Liver (tissue), 9 donors: Measurements from ENCODE around the gene CPAMD8. TPM values are rescaled to one million over a fixed set of nuclear protein-coding genes. Genes with fewer than 3 reads are reported as not detected.

Experiments
- DNase-seq: peaks from one replicate; pipeline ENCODE4 v3.0.0-alpha.2; 2017; ENCODE audit warnings: low spot score
- H3K27ac ChIP-seq, 2 donors: one replicate each; pipeline ENCODE4 v1.7.0; 2013; ENCODE audit warnings: inconsistent platforms in 2 of 2, low read length in 2 of 2, control low read depth in 1 of 2, low read depth in 1 of 2, mild to moderate bottlenecking in 1 of 2
- H3K27me3 ChIP-seq, 4 donors: one replicate each; pipeline versions ENCODE4 v1.6.1 to v1.7.0; 2013; ENCODE audit warnings: low read length in 3 of 4, inconsistent platforms in 1 of 4, mild to moderate bottlenecking in 1 of 4, moderate library complexity in 1 of 4; ENCODE audit not compliant: control insufficient read depth in 4 of 4, insufficient read depth in 4 of 4
- H3K36me3 ChIP-seq, 4 donors: one replicate each; pipeline versions ENCODE4 v1.6.1 to v1.7.0; 2013; ENCODE audit warnings: low read length in 3 of 4, mild to moderate bottlenecking in 3 of 4, low read depth in 1 of 4, moderate library complexity in 1 of 4; ENCODE audit not compliant: control insufficient read depth in 4 of 4, insufficient read depth in 3 of 4
- H3K4me1 ChIP-seq, 4 donors: one replicate each; pipeline versions ENCODE4 v1.6.1 to v1.7.0; 2013; ENCODE audit warnings: low read length in 3 of 4, mild to moderate bottlenecking in 3 of 4, moderate library complexity in 1 of 4; ENCODE audit not compliant: control insufficient read depth in 4 of 4, insufficient read depth in 4 of 4
- H3K4me3 ChIP-seq, 3 donors: one replicate each; pipeline versions ENCODE4 v1.6.1 to v1.7.0; 2013; ENCODE audit warnings: low read length in 3 of 3, control low read depth in 1 of 3, low read depth in 1 of 3, mild to moderate bottlenecking in 1 of 3
- H3K9ac ChIP-seq, 2 donors: one replicate each; pipeline ENCODE4 v1.7.0; 2013; ENCODE audit warnings: low read length in 2 of 2, mild to moderate bottlenecking in 2 of 2, moderate library complexity in 2 of 2, control low read depth in 1 of 2, low read depth in 1 of 2
- H3K9me3 ChIP-seq, 4 donors: one replicate each; pipeline versions ENCODE4 v1.6.1 to v1.7.0; 2013; ENCODE audit warnings: low read length in 3 of 4; ENCODE audit not compliant: control insufficient read depth in 4 of 4
- EGR1 ChIP-seq, 2 donors: IDR thresholded peaks; 2 replicates each; pipeline ENCODE4 v1.6.1; 2016 to 2018; ENCODE audit warnings: antibody characterized with exemption in 2 of 2, low read depth in 2 of 2
- FOXA2 ChIP-seq: IDR thresholded peaks from 2 replicates; pipeline ENCODE4 v1.6.1; 2016; ENCODE audit warnings: antibody characterized with exemption
- GABPA ChIP-seq, 2 donors: IDR thresholded peaks in 1 of 2; conservative IDR thresholded peaks in 1 of 2; 2 replicates each; pipeline ENCODE4 v1.6.1; 2016; ENCODE audit warnings: antibody characterized with exemption in 2 of 2, mild to moderate bottlenecking in 1 of 2, moderate library complexity in 1 of 2
- HNF4A ChIP-seq, 2 donors: conservative IDR thresholded peaks; 2 replicates each; pipeline ENCODE4 v1.6.1; 2016; ENCODE audit warnings: antibody characterized with exemption in 2 of 2, mild to moderate bottlenecking in 2 of 2
- HNF4G ChIP-seq: IDR thresholded peaks from 2 replicates; pipeline ENCODE4 v1.6.1; 2016; ENCODE audit warnings: antibody characterized with exemption
- JUND ChIP-seq, 2 donors: IDR thresholded peaks; 2 replicates each; pipeline ENCODE4 v1.6.1; 2016; ENCODE audit warnings: antibody characterized with exemption in 2 of 2
- NR2F2 ChIP-seq: IDR thresholded peaks from 2 replicates; pipeline ENCODE4 v1.6.1; 2016; ENCODE audit warnings: antibody characterized with exemption
- RAD21 ChIP-seq, 2 donors: IDR thresholded peaks; 2 replicates each; pipeline ENCODE4 v1.6.1; 2016; ENCODE audit warnings: antibody characterized with exemption in 2 of 2, mild to moderate bottlenecking in 2 of 2
- RXRA ChIP-seq, 2 donors: IDR thresholded peaks; 2 replicates each; pipeline ENCODE4 v1.6.1; 2017 to 2018; ENCODE audit warnings: antibody characterized with exemption in 2 of 2, mild to moderate bottlenecking in 1 of 2
- SP1 ChIP-seq: IDR thresholded peaks from 2 replicates; pipeline ENCODE4 v1.6.1; 2018; ENCODE audit warnings: antibody characterized with exemption, mild to moderate bottlenecking
- TAF1 ChIP-seq: conservative IDR thresholded peaks from 2 replicates; pipeline ENCODE4 v1.6.1; 2016; ENCODE audit warnings: antibody characterized with exemption, mild to moderate bottlenecking
- YY1 ChIP-seq: IDR thresholded peaks from 2 replicates; pipeline ENCODE4 v1.6.1; 2016; ENCODE audit warnings: antibody characterized with exemption, mild to moderate bottlenecking
- WGBS: extraction: QIAGEN DNeasy Blood & Tissue Kit; methylation state at CpG from one replicate; pipeline ENCODE4 v1.1.7; 2013; 5-methylcytosine and 5-hydroxymethylcytosine counted together
- polyA plus RNA-seq, 2 donors: library from polyadenylated mRNA; stranded (reverse) in 1 of 2; unstranded in 1 of 2; fragments of 200-250 nt in 1 of 2; fragments of >200 nt in 1 of 2; fragmentation: Nextera tagmentation in 1 of 2; extraction: Ambion mirVana in 1 of 2; gene quantifications; one replicate each; pipeline versions ENCODE4 v1.2.1 to v1.2.3, GENCODE V29; 2013 to 2015
- total RNA-seq, 2 donors: library from RNA; depleted of rRNA; stranded (reverse); fragments of >200 nt; gene quantifications; one replicate each; pipeline ENCODE4 v1.2.3, GENCODE V29; 2014
- TF ChIP-seq, protein P1 (sequence below): IDR thresholded peaks from 2 replicates; pipeline ENCODE4 v1.6.1; 2016; ENCODE audit warnings: antibody characterized with exemption
- TF ChIP-seq, protein P2 (sequence below): IDR thresholded peaks from 2 replicates; pipeline ENCODE4 v1.6.1; 2016; ENCODE audit warnings: antibody characterized with exemption
- TF ChIP-seq, protein P3 (sequence below): IDR thresholded peaks from 2 replicates; pipeline ENCODE4 v1.6.1; 2016; ENCODE audit warnings: antibody characterized with exemption
- TF ChIP-seq, protein P4 (sequence below): fragments of 150-350 bp; IDR thresholded peaks from 2 replicates; pipeline ENCODE4 v1.5.1; 2017; ENCODE audit warnings: improper control_type of control experiment, low read depth, low read length; ENCODE audit not compliant: missing input control
- TF ChIP-seq, protein P5 (sequence below): IDR thresholded peaks from 2 replicates; pipeline ENCODE4 v1.6.1; 2016; ENCODE audit warnings: antibody characterized with exemption, mild to moderate bottlenecking
- donor health status: healthy.
- donor health status: healthy.
- donor health status: healthy.
- donor health status: healthy.
- donor health status: healthy.

Gene CPAMD8
- total and polyA plus RNA-seq, 4 donors = 0.92 to 1.4 (median 1.1) TPM

DNA sequence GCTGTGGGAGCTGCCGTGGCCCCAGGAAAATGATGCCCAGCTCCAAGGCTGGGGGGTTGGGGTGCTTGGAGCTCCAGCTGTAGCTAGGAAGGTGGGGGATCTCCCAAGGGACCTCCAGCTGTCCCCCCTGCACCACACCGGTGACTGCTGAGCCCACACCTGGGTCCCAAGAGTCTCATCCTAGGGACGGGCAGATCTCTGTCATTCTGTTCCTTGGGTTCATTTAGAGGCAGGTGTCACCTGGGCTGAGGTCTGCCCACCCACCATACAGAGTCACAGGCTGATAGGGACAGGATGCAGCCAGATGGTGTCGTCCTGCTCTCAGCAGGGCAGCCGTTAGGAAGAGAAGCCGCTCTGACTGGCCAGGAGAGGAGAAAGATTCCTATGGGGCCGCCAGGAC lies 132.5 kb downstream of the CPAMD8 start (continued):
- no peak for TF ChIP-seq JUND (IDR thresholded peaks at IDR 0.05)
- TF ChIP-seq NR2F2 = no peak
- no peak for TF ChIP-seq RXRA (IDR thresholded peaks at IDR 0.05)

DNA sequence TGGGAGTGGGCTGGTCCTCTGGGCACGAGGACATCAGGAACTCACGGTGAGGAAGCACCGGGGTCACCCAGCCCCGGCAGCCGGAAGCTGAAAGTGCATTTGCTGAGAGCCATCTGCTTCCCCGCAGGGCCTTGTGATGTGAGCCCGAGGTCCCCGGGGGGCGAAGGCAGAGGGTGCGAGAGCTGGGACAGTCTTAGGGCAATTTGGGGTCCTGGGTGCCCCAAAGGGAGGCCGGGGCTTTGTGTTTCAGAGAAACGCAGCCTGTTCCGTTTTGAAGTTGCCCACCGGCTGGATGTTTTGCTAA lies 133.0 kb downstream of the CPAMD8 start:
- no peak overlapping the region for H3K9ac ChIP-seq
- no peak for TF ChIP-seq YY1
- peak; percentile 67 for TF ChIP-seq NR2F2
- TF ChIP-seq, protein P1, sequence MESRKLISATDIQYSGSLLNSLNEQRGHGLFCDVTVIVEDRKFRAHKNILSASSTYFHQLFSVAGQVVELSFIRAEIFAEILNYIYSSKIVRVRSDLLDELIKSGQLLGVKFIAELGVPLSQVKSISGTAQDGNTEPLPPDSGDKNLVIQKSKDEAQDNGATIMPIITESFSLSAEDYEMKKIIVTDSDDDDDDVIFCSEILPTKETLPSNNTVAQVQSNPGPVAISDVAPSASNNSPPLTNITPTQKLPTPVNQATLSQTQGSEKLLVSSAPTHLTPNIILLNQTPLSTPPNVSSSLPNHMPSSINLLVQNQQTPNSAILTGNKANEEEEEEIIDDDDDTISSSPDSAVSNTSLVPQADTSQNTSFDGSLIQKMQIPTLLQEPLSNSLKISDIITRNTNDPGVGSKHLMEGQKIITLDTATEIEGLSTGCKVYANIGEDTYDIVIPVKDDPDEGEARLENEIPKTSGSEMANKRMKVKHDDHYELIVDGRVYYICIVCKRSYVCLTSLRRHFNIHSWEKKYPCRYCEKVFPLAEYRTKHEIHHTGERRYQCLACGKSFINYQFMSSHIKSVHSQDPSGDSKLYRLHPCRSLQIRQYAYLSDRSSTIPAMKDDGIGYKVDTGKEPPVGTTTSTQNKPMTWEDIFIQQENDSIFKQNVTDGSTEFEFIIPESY = no peak
- no peak for TF ChIP-seq HNF4G
- no peak overlapping the region for H3K27ac ChIP-seq
- peaks cover 0 to 6% (median 4%) of the 10 kb centered on the region in 4 donors for H3K4me1 ChIP-seq
- H3K27me3 ChIP-seq = peaks cover 0 to 3% (median under 1%) of the 10 kb centered on the region in 4 donors
- H3K36me3 ChIP-seq = no peaks in the 10 kb centered on the region
- DNase-seq = no peak
- 48% methylated on average over 14 of the region's 14 CpGs for WGBS
- no peak overlapping the region for H3K4me3 ChIP-seq
- no peaks in the 10 kb centered on the region for H3K9me3 ChIP-seq

DNA sequence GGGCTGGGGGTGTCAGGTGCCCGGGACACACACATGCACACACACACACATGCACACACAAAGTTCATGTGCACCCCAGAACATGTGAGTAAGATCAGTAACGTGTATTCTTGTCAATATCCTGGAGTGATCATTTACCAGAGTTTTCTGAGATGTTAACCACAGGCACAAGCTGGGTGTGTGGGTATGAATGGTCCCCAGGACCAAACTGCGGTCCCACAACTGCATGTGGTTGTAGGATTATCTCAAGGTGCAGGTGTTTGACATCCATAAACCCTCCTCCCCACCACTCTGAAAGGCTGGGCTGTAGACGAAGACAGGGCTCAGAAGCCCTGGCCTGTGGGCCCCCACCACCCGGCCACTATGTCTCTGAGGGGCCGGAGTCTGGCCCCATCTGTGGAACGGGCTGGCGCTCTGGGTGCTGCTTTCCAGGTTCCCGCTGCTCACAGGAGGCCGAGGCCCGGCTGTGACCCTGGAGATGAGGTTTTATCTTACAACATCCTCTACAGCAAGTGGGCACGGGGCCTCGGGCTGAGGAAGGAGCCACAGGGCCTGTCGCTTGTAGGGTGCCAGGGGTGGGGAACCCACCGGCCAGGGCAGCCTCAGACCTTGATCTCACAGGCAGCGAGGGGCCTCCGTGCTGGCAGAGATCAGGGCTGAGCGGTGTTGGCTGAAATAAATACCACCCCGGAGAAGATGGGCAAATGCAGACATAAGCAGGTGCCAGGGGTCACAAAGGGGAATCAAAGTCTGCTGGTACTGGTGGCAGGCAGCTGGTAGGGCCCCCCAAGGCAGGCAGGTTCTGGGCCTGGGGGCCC lies 133.5 kb downstream of the CPAMD8 start:
- Histone ChIP-seq H3K36me3 (no peaks in the 10 kb centered on the region), H3K4me1 (peaks cover 0 to 6% (median 4%) of the 10 kb centered on the region in 4 donors), H3K27ac (no peak overlapping the region), H3K27me3 (peaks cover 0 to 3% (median under 1%) of the 10 kb centered on the region in 4 donors), H3K9ac (no peak overlapping the region), H3K9me3 (no peaks in the 10 kb centered on the region), H3K4me3 (no peak overlapping the region)
- no peak for DNase-seq
- TF ChIP-seq, protein P2, sequence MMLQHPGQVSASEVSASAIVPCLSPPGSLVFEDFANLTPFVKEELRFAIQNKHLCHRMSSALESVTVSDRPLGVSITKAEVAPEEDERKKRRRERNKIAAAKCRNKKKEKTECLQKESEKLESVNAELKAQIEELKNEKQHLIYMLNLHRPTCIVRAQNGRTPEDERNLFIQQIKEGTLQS = no peak
- TF ChIP-seq RAD21 (IDR thresholded peaks at IDR 0.05) = no peak
- TF ChIP-seq, protein P3, sequence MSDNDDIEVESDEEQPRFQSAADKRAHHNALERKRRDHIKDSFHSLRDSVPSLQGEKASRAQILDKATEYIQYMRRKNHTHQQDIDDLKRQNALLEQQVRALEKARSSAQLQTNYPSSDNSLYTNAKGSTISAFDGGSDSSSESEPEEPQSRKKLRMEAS = no peak
- no peak for TF ChIP-seq RXRA (IDR thresholded peaks at IDR 0.05)
- TF ChIP-seq, protein P1 = no peak
- TF ChIP-seq YY1 = no peak
- no peak for TF ChIP-seq EGR1 (IDR thresholded peaks at IDR 0.05; ENCODE audit: low read depth in 2 of 2)
- TF ChIP-seq, protein P4, sequence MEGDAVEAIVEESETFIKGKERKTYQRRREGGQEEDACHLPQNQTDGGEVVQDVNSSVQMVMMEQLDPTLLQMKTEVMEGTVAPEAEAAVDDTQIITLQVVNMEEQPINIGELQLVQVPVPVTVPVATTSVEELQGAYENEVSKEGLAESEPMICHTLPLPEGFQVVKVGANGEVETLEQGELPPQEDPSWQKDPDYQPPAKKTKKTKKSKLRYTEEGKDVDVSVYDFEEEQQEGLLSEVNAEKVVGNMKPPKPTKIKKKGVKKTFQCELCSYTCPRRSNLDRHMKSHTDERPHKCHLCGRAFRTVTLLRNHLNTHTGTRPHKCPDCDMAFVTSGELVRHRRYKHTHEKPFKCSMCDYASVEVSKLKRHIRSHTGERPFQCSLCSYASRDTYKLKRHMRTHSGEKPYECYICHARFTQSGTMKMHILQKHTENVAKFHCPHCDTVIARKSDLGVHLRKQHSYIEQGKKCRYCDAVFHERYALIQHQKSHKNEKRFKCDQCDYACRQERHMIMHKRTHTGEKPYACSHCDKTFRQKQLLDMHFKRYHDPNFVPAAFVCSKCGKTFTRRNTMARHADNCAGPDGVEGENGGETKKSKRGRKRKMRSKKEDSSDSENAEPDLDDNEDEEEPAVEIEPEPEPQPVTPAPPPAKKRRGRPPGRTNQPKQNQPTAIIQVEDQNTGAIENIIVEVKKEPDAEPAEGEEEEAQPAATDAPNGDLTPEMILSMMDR = no peak
- no peak for TF ChIP-seq GABPA (IDR thresholded peaks at IDR 0.05 in 1 of 2, conservative IDR thresholded peaks at IDR 0.05 in 1 of 2)
- no peak for TF ChIP-seq HNF4A (conservative IDR thresholded peaks at IDR 0.05)
- TF ChIP-seq JUND (IDR thresholded peaks at IDR 0.05) = no peak
- TF ChIP-seq NR2F2 = no peak
- TF ChIP-seq, protein P5, sequence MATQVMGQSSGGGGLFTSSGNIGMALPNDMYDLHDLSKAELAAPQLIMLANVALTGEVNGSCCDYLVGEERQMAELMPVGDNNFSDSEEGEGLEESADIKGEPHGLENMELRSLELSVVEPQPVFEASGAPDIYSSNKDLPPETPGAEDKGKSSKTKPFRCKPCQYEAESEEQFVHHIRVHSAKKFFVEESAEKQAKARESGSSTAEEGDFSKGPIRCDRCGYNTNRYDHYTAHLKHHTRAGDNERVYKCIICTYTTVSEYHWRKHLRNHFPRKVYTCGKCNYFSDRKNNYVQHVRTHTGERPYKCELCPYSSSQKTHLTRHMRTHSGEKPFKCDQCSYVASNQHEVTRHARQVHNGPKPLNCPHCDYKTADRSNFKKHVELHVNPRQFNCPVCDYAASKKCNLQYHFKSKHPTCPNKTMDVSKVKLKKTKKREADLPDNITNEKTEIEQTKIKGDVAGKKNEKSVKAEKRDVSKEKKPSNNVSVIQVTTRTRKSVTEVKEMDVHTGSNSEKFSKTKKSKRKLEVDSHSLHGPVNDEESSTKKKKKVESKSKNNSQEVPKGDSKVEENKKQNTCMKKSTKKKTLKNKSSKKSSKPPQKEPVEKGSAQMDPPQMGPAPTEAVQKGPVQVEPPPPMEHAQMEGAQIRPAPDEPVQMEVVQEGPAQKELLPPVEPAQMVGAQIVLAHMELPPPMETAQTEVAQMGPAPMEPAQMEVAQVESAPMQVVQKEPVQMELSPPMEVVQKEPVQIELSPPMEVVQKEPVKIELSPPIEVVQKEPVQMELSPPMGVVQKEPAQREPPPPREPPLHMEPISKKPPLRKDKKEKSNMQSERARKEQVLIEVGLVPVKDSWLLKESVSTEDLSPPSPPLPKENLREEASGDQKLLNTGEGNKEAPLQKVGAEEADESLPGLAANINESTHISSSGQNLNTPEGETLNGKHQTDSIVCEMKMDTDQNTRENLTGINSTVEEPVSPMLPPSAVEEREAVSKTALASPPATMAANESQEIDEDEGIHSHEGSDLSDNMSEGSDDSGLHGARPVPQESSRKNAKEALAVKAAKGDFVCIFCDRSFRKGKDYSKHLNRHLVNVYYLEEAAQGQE = no peak
- TF ChIP-seq FOXA2 = no peak
- no peak for TF ChIP-seq TAF1
- no peak for TF ChIP-seq HNF4G
- TF ChIP-seq SP1 = no peak
- 76% methylated on average over 19 of the region's 19 CpGs for WGBS
